MG63 (cell line): Measurements from ENCODE around the gene INSM2. TPM values are rescaled to one million over a fixed set of nuclear protein-coding genes. Genes with fewer than 3 reads are reported as not detected.

Experiments used
- DNase-seq: peaks from one replicate; pipeline ENCODE4 v3.0.0-alpha.2; 2020
- H3K27me3 ChIP-seq: fragments of 250-450 bp; sonication (Bioruptor Pico); 2 replicates; pipeline ENCODE4 v1.5.1; 2020; ENCODE audit warnings: mild to moderate bottlenecking, moderate library complexity
- H3K36me3 ChIP-seq: fragments of 250-450 bp; sonication (Bioruptor Pico); 2 replicates; pipeline ENCODE4 v1.5.1; 2020; ENCODE audit warnings: mild to moderate bottlenecking, moderate library complexity
- H3K4me3 ChIP-seq: fragments of 250-450 bp; sonication (Bioruptor Pico); 2 replicates; pipeline ENCODE4 v1.5.1; 2020; ENCODE audit warnings: mild to moderate bottlenecking, moderate library complexity
- H3K9me3 ChIP-seq: fragments of 250-450 bp; sonication (Bioruptor Pico); 2 replicates; pipeline ENCODE4 v1.5.1; 2020; ENCODE audit warnings: mild to moderate bottlenecking, moderate library complexity
- total RNA-seq: library from RNA; depleted of rRNA; stranded (reverse); fragments of >200 nt; shearing (Covaris generic); gene quantifications from 2 replicates; pipeline ENCODE4 v1.2.3, GENCODE V29; 2014; ENCODE audit warnings: low replicate concordance

Gene INSM2
- total RNA-seq, 1 experiment from 2014 or later, result not detected

- Histone ChIP-seq H3K27me3 (peaks cover 39% of the 10 kb centered on the region), H3K36me3 (no peaks in the 10 kb centered on the region), H3K9me3 (no peaks in the 10 kb centered on the region), H3K4me3 (peak overlapping the region; percentile 37)
- no peak for DNase-seq
These were observed 376 bp downstream of the INSM2 start for GRCh38 chr14:35534208-35534872.

GRCh38 chr14:35534873-35535482 is 1.0 kb downstream of the INSM2 start:
- peaks cover 39% of the 10 kb centered on the region for H3K27me3 ChIP-seq
- no peak overlapping the region for H3K4me3 ChIP-seq
- H3K36me3 ChIP-seq, result no peaks in the 10 kb centered on the region
- peak; percentile 51 for DNase-seq
- H3K9me3 ChIP-seq, result no peaks in the 10 kb centered on the region

- Histone ChIP-seq H3K36me3 (no peaks in the 10 kb centered on the region), H3K27me3 (peaks cover 39% of the 10 kb centered on the region), H3K9me3 (no peaks in the 10 kb centered on the region), H3K4me3 (no peak overlapping the region)
- DNase-seq, result no peak
These were observed 1.6 kb downstream of the INSM2 start for GRCh38 chr14:35535483-35536112.

GRCh38 chr14:35539969-35540368 is 6.0 kb downstream of the INSM2 start:
- Histone ChIP-seq H3K4me3 (no peak overlapping the region), H3K36me3 (no peaks in the 10 kb centered on the region), H3K9me3 (no peaks in the 10 kb centered on the region), H3K27me3 (peaks cover 2% of the 10 kb centered on the region; the same call in 1 of the 2 replicates)
- DNase-seq, result no peak

- no peaks in the 10 kb centered on the region for H3K27me3 ChIP-seq
- H3K4me3 ChIP-seq, result no peak overlapping the region
- no peaks in the 10 kb centered on the region for H3K36me3 ChIP-seq
- H3K9me3 ChIP-seq, result no peaks in the 10 kb centered on the region
- no peak for DNase-seq
These were observed 9.0 kb downstream of the INSM2 start for GRCh38 chr14:35543006-35543405.

- DNase-seq, result no peak
- Histone ChIP-seq H3K36me3 (no peaks in the 10 kb centered on the region), H3K9me3 (no peaks in the 10 kb centered on the region), H3K27me3 (no peaks in the 10 kb centered on the region), H3K4me3 (no peak overlapping the region)
These were observed 15.6 kb downstream of the INSM2 start for GRCh38 chr14:35549551-35549950.

GRCh38 chr14:35551081-35551480 is 17.1 kb downstream of the INSM2 start:
- H3K36me3 ChIP-seq, result no peaks in the 10 kb centered on the region
- DNase-seq, result no peak
- no peak overlapping the region for H3K4me3 ChIP-seq
- H3K27me3 ChIP-seq, result no peaks in the 10 kb centered on the region
- no peaks in the 10 kb centered on the region for H3K9me3 ChIP-seq

GRCh38 chr14:35553808-35554207 is 19.8 kb downstream of the INSM2 start:
- Histone ChIP-seq H3K36me3 (no peaks in the 10 kb centered on the region), H3K27me3 (no peaks in the 10 kb centered on the region), H3K9me3 (no peaks in the 10 kb centered on the region), H3K4me3 (no peak overlapping the region)
- DNase-seq, result no peak

GRCh38 chr14:35556548-35556947 is 22.6 kb downstream of the INSM2 start:
- Histone ChIP-seq H3K9me3 (no peaks in the 10 kb centered on the region), H3K27me3 (no peaks in the 10 kb centered on the region), H3K36me3 (no peaks in the 10 kb centered on the region), H3K4me3 (no peak overlapping the region)
- no peak for DNase-seq

GRCh38 chr14:35557221-35557747 is 23.3 kb downstream of the INSM2 start:
- Histone ChIP-seq H3K9me3 (no peaks in the 10 kb centered on the region), H3K27me3 (no peaks in the 10 kb centered on the region), H3K36me3 (no peaks in the 10 kb centered on the region), H3K4me3 (no peak overlapping the region)
- no peak for DNase-seq

GRCh38 chr14:35558680-35559079 is 24.7 kb downstream of the INSM2 start:
- Histone ChIP-seq H3K9me3 (no peaks in the 10 kb centered on the region), H3K36me3 (no peaks in the 10 kb centered on the region), H3K4me3 (no peak overlapping the region), H3K27me3 (no peaks in the 10 kb centered on the region)
- no peak for DNase-seq

- no peaks in the 10 kb centered on the region for H3K27me3 ChIP-seq
- no peak for DNase-seq
- H3K4me3 ChIP-seq, result no peak overlapping the region
- H3K9me3 ChIP-seq, result no peaks in the 10 kb centered on the region
- H3K36me3 ChIP-seq, result no peaks in the 10 kb centered on the region
These were observed 32.0 kb downstream of the INSM2 start for GRCh38 chr14:35565871-35566464.

- Histone ChIP-seq H3K36me3 (no peaks in the 10 kb centered on the region), H3K27me3 (no peaks in the 10 kb centered on the region), H3K4me3 (no peak overlapping the region), H3K9me3 (no peaks in the 10 kb centered on the region)
- DNase-seq, result no peak
These were observed 37.6 kb downstream of the INSM2 start for GRCh38 chr14:35571598-35571997.

- Histone ChIP-seq H3K36me3 (no peaks in the 10 kb centered on the region), H3K9me3 (no peaks in the 10 kb centered on the region), H3K27me3 (no peaks in the 10 kb centered on the region), H3K4me3 (no peak overlapping the region)
- DNase-seq, result no peak
These were observed 39.9 kb downstream of the INSM2 start for GRCh38 chr14:35573911-35574310.

GRCh38 chr14:35576260-35576659 is 42.3 kb downstream of the INSM2 start:
- Histone ChIP-seq H3K27me3 (no peaks in the 10 kb centered on the region), H3K9me3 (no peaks in the 10 kb centered on the region)
- DNase-seq, result no peak

GRCh38 chr14:35576856-35577255 is 42.9 kb downstream of the INSM2 start:
- Histone ChIP-seq H3K27me3 (no peaks in the 10 kb centered on the region), H3K36me3 (no peaks in the 10 kb centered on the region), H3K4me3 (no peak overlapping the region), H3K9me3 (no peaks in the 10 kb centered on the region)
- DNase-seq, result no peak

More at GRCh38 chr14:35576260-35576659, 42.3 kb downstream of the INSM2 start:
- Histone ChIP-seq H3K4me3 (no peak overlapping the region), H3K36me3 (no peaks in the 10 kb centered on the region)

- DNase-seq, result no peak
- Histone ChIP-seq H3K27me3 (no peaks in the 10 kb centered on the region), H3K36me3 (no peaks in the 10 kb centered on the region), H3K9me3 (no peaks in the 10 kb centered on the region), H3K4me3 (no peak overlapping the region)
These were observed 44.2 kb downstream of the INSM2 start for GRCh38 chr14:35578135-35578534.
